CD14-positive monocyte (primary cell): ENCODE data around the gene XBP1. TPM values are rescaled to one million over a fixed set of nuclear protein-coding genes. Genes with fewer than 3 reads are reported as not detected.

Source experiments
- DNase-seq, 3 donors: peaks; one replicate each; pipeline ENCODE4 v3.0.0-alpha.2; 2011 to 2022
- H2AFZ ChIP-seq: 2 replicates; pipeline ENCODE4 v1.6.0; 2012; ENCODE audit warnings: mild to moderate bottlenecking, low read depth, low read length, inconsistent platforms; ENCODE audit not compliant: insufficient read depth, poor library complexity, severe bottlenecking
- H3K27ac ChIP-seq, 2 donors: 1 replicate in 1 of 2; 2 replicates in 1 of 2; pipeline ENCODE4 v1.5.1; 2012 to 2013; ENCODE audit warnings: low read length in 2 of 2, control low read depth in 1 of 2, inconsistent platforms in 1 of 2, low read depth in 1 of 2, mild to moderate bottlenecking in 1 of 2
- H3K27me3 ChIP-seq, 2 donors: one replicate each; pipeline versions ENCODE4 v1.6.0 to v1.6.1; 2011 to 2013; ENCODE audit warnings: low read length in 2 of 2; ENCODE audit not compliant: control insufficient read depth in 2 of 2, insufficient read depth in 2 of 2
- H3K36me3 ChIP-seq, 2 donors: replicated peaks in 1 of 2; 1 replicate in 1 of 2; 2 replicates in 1 of 2; pipeline versions ENCODE4 v1.5.1 to v1.6.1; 2012 to 2013; ENCODE audit warnings: low read length in 2 of 2, control low read depth in 1 of 2, inconsistent platforms in 1 of 2, mild to moderate bottlenecking in 1 of 2; ENCODE audit not compliant: insufficient read depth in 2 of 2, control insufficient read depth in 1 of 2
- H3K4me1 ChIP-seq, 2 donors: 1 replicate in 1 of 2; 2 replicates in 1 of 2; pipeline versions ENCODE4 v1.5.1 to v1.6.1; 2012 to 2013; ENCODE audit warnings: low read length in 2 of 2, control low read depth in 1 of 2, inconsistent platforms in 1 of 2, mild to moderate bottlenecking in 1 of 2, moderate library complexity in 1 of 2; ENCODE audit not compliant: insufficient read depth in 2 of 2, control insufficient read depth in 1 of 2
- H3K4me2 ChIP-seq: replicated peaks from 2 replicates; pipeline ENCODE3; 2012; ENCODE audit warnings: low read length, moderate library complexity, mild to moderate bottlenecking; ENCODE audit not compliant: poor library complexity, severe bottlenecking; ENCODE audit errors: extremely low read depth
- H3K4me3 ChIP-seq, 3 experiments: fragments of 200-600 bp in 1 of 3; sonication (generic) in 1 of 3; replicated peaks in 1 of 3; 1 replicate in 2 of 3; 2 replicates in 1 of 3; pipeline ENCODE4 v1.5.1; 2011 to 2013; ENCODE audit warnings: low read length in 3 of 3, mild to moderate bottlenecking in 3 of 3, control low read depth in 2 of 3, low read depth in 2 of 3, inconsistent platforms in 1 of 3, moderate library complexity in 1 of 3
- H3K79me2 ChIP-seq: 2 replicates; pipeline ENCODE4 v1.6.0; 2012; ENCODE audit warnings: mild to moderate bottlenecking, control low read depth, inconsistent platforms, low read length, moderate library complexity; ENCODE audit not compliant: insufficient read depth
- H3K9ac ChIP-seq: 2 replicates; pipeline ENCODE4 v1.6.0; 2017; ENCODE audit warnings: low read length, mild to moderate bottlenecking; ENCODE audit not compliant: insufficient read depth, poor library complexity, severe bottlenecking
- H3K9me3 ChIP-seq, 2 donors: replicated peaks in 1 of 2; 1 replicate in 1 of 2; 2 replicates in 1 of 2; pipeline versions ENCODE4 v1.5.1 to v1.6.1; 2012 to 2013; ENCODE audit warnings: low read length in 2 of 2, control low read depth in 1 of 2; ENCODE audit not compliant: control insufficient read depth in 1 of 2, insufficient read depth in 1 of 2
- H4K20me1 ChIP-seq: 2 replicates; pipeline ENCODE4 v1.6.0; 2012; ENCODE audit warnings: mild to moderate bottlenecking, low read length, control low read depth, moderate library complexity; ENCODE audit not compliant: insufficient read depth
- H3K27ac Mint-ChIP-seq, 7 donors: one replicate each; pipeline ENCODE4 v1.8.0; 2020; ENCODE audit warnings: mild to moderate bottlenecking in 7 of 7, mixed read lengths in 7 of 7, moderate library complexity in 6 of 7, inconsistent platforms in 2 of 7
- H3K27me3 Mint-ChIP-seq, 3 donors: one replicate each; pipeline ENCODE4 v1.8.0; 2021 to 2022; ENCODE audit warnings: low read depth in 3 of 3, mild to moderate bottlenecking in 3 of 3, mixed read lengths in 3 of 3, moderate library complexity in 3 of 3, inconsistent platforms in 1 of 3
- H3K36me3 Mint-ChIP-seq, 2 donors: one replicate each; pipeline ENCODE4 v1.8.0; 2020; ENCODE audit warnings: mixed read lengths in 2 of 2, inconsistent platforms in 1 of 2, mild to moderate bottlenecking in 1 of 2
- H3K4me1 Mint-ChIP-seq: one replicate; pipeline ENCODE4 v1.8.0; 2020; ENCODE audit warnings: mild to moderate bottlenecking, mixed read lengths
- H3K4me3 Mint-ChIP-seq, 2 donors: one replicate each; pipeline ENCODE4 v1.8.0; 2020; ENCODE audit warnings: mild to moderate bottlenecking in 2 of 2, mixed read lengths in 2 of 2, moderate library complexity in 1 of 2
- H3K9me3 Mint-ChIP-seq, 7 donors: one replicate each; pipeline ENCODE4 v1.8.0; 2020 to 2022; ENCODE audit warnings: mixed read lengths in 7 of 7, mild to moderate bottlenecking in 6 of 7, moderate library complexity in 6 of 7, inconsistent platforms in 2 of 7
- CTCF ChIP-seq: fragments of 200-600 bp; IDR thresholded peaks from one replicate; pipeline ENCODE4 v1.8.0; 2022; ENCODE audit warnings: antibody characterized with exemption, mild to moderate bottlenecking
- WGBS: methylation state at CpG from one replicate; pipeline ENCODE4 v1.1.5; 2013; ENCODE audit warnings: missing lambda C conversion rate; ENCODE audit not compliant: insufficient coverage; 5-methylcytosine and 5-hydroxymethylcytosine counted together
- intact Hi-C, 2 donors: fragments of 100-400 bp; cut with micrococcal nuclease; formaldehyde crosslinking; loops; one replicate each; pipeline versions ENCODE4 v1.15.0 to v1.15.1; 2023
- polyA plus RNA-seq, 3 donors: library from polyadenylated mRNA; depleted of rRNA in 1 of 3; unstranded in 2 of 3; stranded (reverse) in 1 of 3; fragments of 300-500 nt in 2 of 3; fragments of >200 nt in 1 of 3; fragmentation: Illumina TruSeq in 2 of 3; gene quantifications; 1 replicate in 2 of 3; 2 replicates in 1 of 3; pipeline ENCODE4 v1.2.3, GENCODE V29; 2012 to 2021

The XBP1 gene
- polyA plus RNA-seq, 3 donors = 175 to 215 (median 201) TPM

- Mint-ChIP-seq H3K9me3 (no peaks in the 10 kb centered on the region), H3K27ac (peak overlapping the region in 1 of 7 donors; percentile 25), H3K27me3 (peaks cover 0 to 2% (median 0%) of the 10 kb centered on the region in 3 donors), H3K4me1 (no peaks in the 10 kb centered on the region), H3K4me3 (no peak overlapping the region), H3K36me3 (peaks cover 52 to 72% of the 10 kb centered on the region in 2 donors)
- Histone ChIP-seq H3K27me3 (no peaks in the 10 kb centered on the region), H3K9me3 (no peaks in the 10 kb centered on the region), H3K4me1 (no peaks in the 10 kb centered on the region), H3K79me2 (peaks cover 68% of the 10 kb centered on the region), H3K27ac (no peak overlapping the region), H3K36me3 (peaks cover 42 to 86% of the 10 kb centered on the region in 2 donors), H3K9ac (no peak overlapping the region), H3K4me2 (no peak overlapping the region), H4K20me1 (peaks cover 72% of the 10 kb centered on the region), H2AFZ (no peak overlapping the region), H3K4me3 (no peak overlapping the region)
- no peak for DNase-seq
- intact Hi-C loops = no loop called here
- WGBS = 100% methylated on average over 1 of the region's 1 CpG
- TF ChIP-seq CTCF = no peak
Measured at GRCh38 chr22:28780296-28780695, 20.1 kb downstream of the XBP1 start.

- peaks cover 0 to under 1% of the 10 kb centered on the region in 2 donors for H3K4me1 ChIP-seq
- H3K79me2 ChIP-seq = peaks cover 73% of the 10 kb centered on the region
- WGBS = 95% methylated on average over 3 of the region's 5 CpGs
- H3K4me3 ChIP-seq = no peak overlapping the region
- Mint-ChIP-seq H3K4me1 (peaks cover under 1% of the 10 kb centered on the region), H3K27me3 (peaks cover 0 to 3% (median 0%) of the 10 kb centered on the region in 3 donors), H3K36me3 (peaks cover 51 to 72% of the 10 kb centered on the region in 2 donors), H3K9me3 (no peaks in the 10 kb centered on the region), H3K27ac (no peak overlapping the region), H3K4me3 (no peak overlapping the region)
- H3K9me3 ChIP-seq = no peaks in the 10 kb centered on the region
- H3K9ac ChIP-seq = no peak overlapping the region
- intact Hi-C loops = loop anchor here (5.0 to 10.0 kb wide), 2 partner anchors 32 to 45 kb away; no protein-coding TSS in a partner anchor
- H4K20me1 ChIP-seq = peaks cover 76% of the 10 kb centered on the region
- H3K27me3 ChIP-seq = no peaks in the 10 kb centered on the region
- DNase-seq = no peak
- no peak overlapping the region for H2AFZ ChIP-seq
- H3K36me3 ChIP-seq = peaks cover 40 to 86% of the 10 kb centered on the region in 2 donors
- no peak for TF ChIP-seq CTCF
- H3K27ac ChIP-seq = no peak overlapping the region
- H3K4me2 ChIP-seq = no peak overlapping the region
Measured at GRCh38 chr22:28779833-28780232, 20.5 kb downstream of the XBP1 start.
